HL-60/S4 treated with phorbol 12-myristate 13-acetate at 8.2 ng/mL for 4 days and 3 days (cell line): Measurements from ENCODE around the gene KCTD5.

Experiments
- in situ Hi-C: fragments of 300-500 bp; cut with MboI; formaldehyde crosslinking; loops from 2 replicates; pipeline ENCODE4 v1.15.0; 2022; ENCODE audit warnings: low sequenced_read_pairs

The KCTD5 gene

DNA sequence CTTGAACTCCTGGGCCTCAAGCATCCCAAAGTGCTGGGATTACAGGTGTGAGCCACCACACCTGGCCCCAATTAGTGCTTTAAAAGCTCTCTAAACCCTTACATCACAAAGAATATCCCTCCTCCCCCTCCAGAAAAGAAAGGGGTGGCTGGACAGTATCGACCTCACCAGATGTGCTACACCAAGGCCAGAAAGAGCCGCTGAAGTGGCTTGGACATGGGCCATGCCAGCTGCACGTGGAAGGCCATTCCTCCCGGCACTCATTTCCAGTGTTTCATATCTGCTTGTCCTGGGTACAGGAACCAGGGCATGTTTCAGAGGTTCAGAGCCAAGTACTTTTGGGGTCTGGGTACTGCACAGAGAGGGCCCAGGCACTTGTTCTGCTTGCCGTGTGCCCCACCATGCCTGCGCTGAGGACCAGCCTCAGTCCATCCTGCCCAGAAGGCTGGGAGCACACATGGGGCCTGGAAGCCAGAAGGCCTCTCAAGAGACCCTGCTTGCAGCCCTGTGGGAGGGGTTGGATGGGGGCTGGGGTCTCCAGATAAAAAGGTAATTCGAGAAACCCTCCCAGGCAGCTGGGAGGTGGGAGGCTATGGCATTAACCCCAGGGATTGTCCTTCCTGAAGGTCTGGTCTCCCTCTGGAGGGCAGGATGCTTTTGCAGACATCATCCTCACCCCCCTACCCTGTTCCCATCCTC is 66.6 kb downstream of the KCTD5 start:
- in situ Hi-C loops: no loop called here

DNA sequence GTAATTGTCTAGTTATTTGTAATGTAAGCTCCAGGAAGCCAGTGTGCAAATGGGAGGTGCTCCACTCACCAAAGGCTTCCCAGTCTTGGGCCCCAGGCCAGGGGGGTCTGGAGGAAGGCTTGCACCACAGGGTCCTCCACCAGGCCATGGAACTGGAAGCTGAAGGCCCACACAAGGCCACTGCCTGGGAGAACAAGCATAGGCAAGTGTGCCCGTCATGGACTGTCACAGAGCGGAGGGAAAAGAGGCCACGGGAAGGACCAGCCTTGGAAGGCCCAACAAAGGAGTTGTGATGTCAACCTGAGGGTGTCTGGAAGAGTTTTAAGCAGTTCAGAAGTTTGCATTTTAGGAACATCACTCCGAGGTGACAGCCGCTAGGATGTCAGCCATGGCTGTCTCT is 67.2 kb downstream of the KCTD5 start:
- in situ Hi-C loops: no loop called here

DNA sequence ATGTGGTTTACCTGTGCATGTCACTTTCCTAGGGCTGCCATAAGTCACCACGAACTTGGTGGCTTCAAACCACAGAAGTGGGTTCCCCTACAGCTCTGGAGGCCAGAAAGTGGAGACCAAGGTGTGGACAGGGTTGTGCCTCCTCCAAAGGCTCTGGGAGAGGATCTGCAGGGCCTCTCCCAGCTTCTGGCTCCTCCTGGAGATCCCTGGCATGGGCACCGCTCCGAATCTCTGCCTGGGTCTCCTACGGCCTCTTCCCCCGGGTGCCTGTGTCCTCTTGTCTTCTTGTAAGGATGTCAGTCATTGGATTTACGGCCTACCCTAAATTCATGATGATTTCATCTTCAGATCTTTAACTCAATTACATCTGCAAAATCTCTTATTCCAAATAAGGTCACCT is 67.6 kb downstream of the KCTD5 start:
- in situ Hi-C loops: no loop called here

DNA sequence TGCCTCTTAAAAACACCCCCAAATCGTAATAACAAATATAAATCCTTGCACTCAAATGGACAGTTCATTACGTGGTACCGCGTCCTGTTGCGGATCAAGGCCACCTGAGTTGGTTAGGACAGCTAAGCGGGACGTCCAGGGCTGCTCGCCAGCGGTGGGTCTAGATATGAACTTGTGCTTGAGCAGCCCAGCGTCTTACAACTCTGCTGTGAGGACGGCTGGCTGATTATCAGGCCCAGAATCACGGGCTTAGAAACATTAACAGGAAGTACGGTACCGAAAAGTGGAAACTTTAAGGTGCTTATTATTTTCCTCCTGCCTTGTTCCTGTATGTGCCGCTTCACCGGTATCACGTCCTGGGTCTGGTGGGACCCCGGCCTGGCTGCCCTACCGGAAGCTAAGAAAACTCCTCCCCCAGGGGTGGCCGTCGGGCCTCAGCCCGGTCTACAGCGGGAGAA is 69.3 kb downstream of the KCTD5 start:
- in situ Hi-C loops: no loop called here

DNA sequence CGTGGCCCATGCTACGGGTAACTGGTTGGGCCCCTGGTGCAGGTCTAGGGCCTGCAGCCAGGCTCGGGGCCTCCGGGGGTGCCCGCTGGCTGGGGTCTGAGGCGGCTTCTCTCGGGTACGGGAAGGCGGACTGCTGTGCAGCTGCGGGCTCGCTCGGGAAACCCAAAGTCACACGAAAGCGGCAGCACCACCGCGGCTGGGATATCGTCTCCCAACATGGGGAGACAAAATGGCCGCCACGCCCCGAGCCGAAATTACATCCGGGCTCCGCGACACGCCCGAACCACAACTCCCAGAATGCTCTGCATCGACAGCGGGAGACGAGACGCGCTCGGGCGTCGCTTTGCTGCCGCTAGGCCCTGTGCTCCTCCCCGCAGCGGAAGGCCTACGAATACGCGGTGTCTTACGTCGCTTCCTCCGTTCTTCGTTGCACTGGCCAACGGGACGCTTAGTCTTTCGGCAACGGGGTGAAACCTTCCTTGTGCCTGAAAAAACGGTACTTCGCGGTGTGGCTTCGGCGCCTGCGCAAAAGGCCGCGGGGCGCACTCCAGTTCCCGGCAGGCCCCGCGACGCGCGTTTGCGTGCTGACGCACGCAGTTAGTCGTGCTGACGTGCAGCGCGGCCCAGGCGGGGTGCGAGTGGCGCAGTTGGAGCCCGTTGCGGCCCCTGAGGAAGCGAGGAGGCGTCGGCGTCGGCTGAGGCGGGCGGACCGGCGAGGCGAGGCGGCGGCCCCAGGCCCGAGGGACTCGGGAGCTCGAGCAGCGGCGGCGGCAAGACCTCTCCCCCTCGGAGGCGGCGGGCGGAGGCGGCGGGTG is 69.9 kb downstream of the KCTD5 start, which contains the start of gene SRRM2:
TSS of gene SRRM2 (plus strand) at position 604 of the 815 bp plus-strand sequence. CDS start 3,727 bp downstream, outside the sequence.
- in situ Hi-C loops: no loop called here

DNA sequence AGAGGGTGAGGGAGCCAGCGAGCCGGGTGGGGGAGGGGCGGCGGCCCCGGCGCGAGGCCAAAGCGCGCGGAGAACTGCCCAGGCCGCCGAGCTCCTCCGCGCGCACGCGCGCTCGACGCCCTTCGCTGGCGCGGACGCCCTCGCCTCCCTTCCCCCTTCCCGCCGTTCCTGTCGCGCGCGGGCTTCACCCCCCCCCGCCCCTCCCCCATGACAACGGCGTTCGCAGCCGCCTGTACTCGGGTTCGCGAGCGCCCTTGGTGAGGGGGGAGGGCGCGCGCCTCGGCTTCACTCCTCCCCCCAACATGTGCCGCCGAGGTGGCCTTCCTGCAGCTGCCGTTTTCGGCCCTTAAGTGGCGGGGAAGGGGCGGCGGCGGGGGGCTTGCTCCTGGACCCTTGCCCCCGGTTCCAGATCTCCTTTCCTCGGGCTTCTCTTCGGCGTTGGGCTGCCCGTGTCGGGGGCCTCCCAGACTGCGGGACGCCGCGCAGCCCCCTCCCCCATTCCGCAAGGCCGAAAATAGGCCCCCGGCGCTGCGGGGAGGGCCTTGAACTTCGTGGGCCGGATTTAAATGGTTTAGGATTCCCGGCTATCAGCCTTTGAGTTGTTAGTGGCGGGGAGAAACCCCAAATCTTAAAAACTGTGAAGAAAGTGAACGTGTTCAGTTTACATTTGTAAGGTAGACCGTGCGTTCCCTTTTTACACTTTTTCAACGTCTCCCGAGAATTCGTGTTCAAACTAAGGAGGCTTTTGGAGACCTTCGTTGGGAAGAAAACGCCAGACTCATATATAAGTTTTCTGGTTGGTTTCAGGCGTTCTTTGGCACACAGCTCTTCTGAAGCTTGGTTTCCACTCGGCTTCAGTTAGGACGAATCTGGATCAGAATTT is 70.8 kb downstream of the KCTD5 start:
- in situ Hi-C loops: no loop called here

DNA sequence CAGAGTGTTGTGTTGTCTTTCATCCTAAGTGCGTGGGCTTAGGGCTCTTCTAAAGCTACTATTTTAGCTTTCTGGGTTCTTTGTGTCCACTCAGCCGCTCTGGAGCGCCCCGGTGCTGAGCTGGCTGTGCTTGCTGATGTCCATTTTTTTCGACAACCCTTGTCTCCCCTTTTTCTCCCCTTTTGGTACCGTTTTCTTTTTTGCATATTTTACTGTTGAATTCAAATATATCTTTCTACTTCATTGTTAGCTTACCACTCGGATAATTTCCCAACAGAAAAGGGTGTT is 71.4 kb downstream of the KCTD5 start:
- in situ Hi-C loops: no loop called here

DNA sequence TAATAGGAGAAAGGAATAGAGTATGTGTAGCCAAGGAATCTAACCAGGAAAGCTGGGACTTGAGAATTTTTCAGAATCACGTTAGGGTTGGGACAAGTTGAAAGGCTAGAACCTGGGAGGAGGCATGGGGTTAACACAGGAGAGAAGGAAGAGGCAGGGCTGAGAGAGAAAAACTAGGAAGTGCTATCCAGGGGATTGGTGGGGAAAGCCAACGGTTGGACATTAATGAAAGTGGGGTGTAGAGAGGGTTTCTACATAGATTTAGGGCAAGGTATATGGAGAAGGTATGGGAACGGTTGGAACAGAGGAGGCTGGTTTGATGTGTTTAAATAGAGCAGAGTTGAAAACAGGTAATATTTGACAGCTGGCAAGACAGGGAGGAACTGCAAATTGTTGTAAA is 72.8 kb downstream of the KCTD5 start:
- in situ Hi-C loops: no loop called here

DNA sequence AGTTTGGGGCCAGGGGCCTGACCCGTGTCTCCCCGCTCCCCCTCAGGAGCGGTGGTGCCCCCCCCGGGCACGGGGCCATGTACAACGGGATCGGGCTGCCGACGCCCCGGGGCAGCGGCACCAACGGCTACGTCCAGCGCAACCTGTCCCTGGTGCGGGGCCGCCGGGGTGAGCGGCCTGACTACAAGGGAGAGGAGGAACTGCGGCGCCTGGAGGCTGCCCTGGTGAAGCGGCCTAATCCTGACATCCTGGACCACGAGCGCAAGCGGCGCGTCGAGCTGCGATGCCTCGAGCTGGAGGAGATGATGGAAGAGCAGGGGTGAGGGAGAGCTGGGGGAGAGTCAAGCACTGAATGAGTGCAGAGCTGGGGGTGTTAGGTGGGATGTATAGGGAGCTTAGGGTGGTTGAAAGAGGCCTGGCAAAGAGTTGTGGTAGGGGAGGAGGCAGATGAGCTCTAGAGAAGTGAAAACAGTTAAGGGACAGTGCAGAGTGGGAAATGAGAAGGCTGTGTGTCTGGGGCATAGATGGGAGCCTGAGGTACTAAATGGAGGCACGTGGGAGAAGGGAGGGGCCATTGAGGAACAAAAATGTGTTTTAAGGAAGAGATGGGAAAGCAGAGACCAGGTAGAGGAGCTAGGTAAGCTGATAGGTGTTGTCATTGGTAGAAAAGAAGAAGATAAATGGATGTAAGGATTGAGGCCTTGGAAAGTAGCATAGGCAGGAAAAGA is 74.1 kb downstream of the KCTD5 start:
- in situ Hi-C loops: no loop called here

DNA sequence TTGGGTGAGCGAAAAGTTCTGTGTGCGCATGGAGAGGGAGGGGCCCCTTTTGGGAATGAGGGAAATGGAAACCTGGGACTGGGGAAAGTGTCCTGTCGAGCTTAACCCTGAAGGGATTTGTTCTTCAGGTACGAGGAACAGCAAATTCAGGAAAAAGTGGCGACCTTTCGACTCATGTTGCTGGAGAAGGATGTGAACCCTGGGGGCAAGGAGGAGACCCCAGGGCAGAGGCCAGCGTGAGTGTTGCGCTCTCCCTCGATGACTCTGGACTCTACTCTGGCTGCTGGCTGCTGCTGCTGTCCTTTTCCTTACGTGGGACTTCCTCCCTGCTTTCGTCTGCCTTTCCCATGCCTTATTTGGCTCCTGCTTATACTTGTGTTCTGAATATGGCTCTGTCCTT is 75.0 kb downstream of the KCTD5 start:
- in situ Hi-C loops: no loop called here
